Kidney epithelial cell (primary cell): ENCODE results near the gene AKAP7. TPM values are rescaled to one million over a fixed set of nuclear protein-coding genes. Genes with fewer than 3 reads are reported as not detected.

Experiments
- DNase-seq: peaks from one replicate; pipeline ENCODE4 v3.0.0-alpha.2; 2010; ENCODE audit warnings: low read depth
- H3K27me3 ChIP-seq: 2 replicates; pipeline ENCODE4 v1.6.0; 2011; ENCODE audit warnings: low read length; ENCODE audit not compliant: control insufficient read depth, insufficient read depth
- H3K36me3 ChIP-seq: 2 replicates; pipeline ENCODE4 v1.5.1; 2011; ENCODE audit warnings: low read length; ENCODE audit not compliant: control insufficient read depth, insufficient read depth
- H3K4me3 ChIP-seq: 2 replicates; pipeline ENCODE4 v1.5.1; 2011; ENCODE audit warnings: low read depth, mild to moderate bottlenecking, control low read depth, low read length
- CTCF ChIP-seq: IDR thresholded peaks from 2 replicates; pipeline ENCODE4 v1.5.1; 2011; ENCODE audit warnings: mild to moderate bottlenecking, moderate library complexity, low read length, control low read depth, inconsistent platforms; ENCODE audit not compliant: insufficient read depth, poor library complexity, severe bottlenecking
- total RNA-seq: library from RNA; depleted of rRNA; stranded (reverse); fragments of >200 nt; gene quantifications from 2 replicates; pipeline ENCODE4 v1.2.3, GENCODE V29; 2015

AKAP7 gene
- total RNA-seq, 1 donor from 2014 or later: 4.2 TPM

- H3K36me3 ChIP-seq: no peaks in the 10 kb centered on the region
- no peaks in the 10 kb centered on the region for H3K27me3 ChIP-seq
- DNase-seq: no peak
- TF ChIP-seq CTCF: no peak
- H3K4me3 ChIP-seq: no peak overlapping the region
Measured at GRCh38 chr6:131270534-131270933, 135.3 kb downstream of the AKAP7 start.

DNA sequence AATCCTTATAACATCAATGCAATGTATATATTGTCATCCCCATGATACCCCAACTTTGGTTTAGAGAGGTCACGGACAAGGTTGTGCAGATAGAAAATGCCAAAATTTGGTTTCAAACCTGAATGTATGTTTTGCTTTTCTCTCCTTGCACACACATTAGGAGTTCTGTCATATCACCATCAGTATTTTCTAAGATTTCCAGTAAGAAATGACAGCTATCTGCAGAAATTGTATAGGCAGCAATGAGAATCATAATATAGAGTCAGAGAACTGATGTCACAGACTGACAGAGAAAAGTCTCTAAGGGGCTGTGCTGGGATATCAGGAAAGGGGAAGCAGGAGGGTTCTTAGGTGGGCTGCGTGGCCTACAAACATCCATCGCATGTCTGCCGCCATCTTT lies 140.0 kb downstream of the AKAP7 start:
- Histone ChIP-seq H3K4me3 (no peak overlapping the region), H3K36me3 (no peaks in the 10 kb centered on the region), H3K27me3 (no peaks in the 10 kb centered on the region)
- DNase-seq: no peak
- no peak for TF ChIP-seq CTCF

- Histone ChIP-seq H3K36me3 (no peaks in the 10 kb centered on the region), H3K4me3 (no peak overlapping the region), H3K27me3 (no peaks in the 10 kb centered on the region)
- no peak for TF ChIP-seq CTCF
- no peak for DNase-seq
Measured at GRCh38 chr6:131277591-131277990, 142.3 kb downstream of the AKAP7 start.

GRCh38 chr6:131281471-131282270 lies 146.4 kb downstream of the AKAP7 start:
- no peaks in the 10 kb centered on the region for H3K36me3 ChIP-seq
- H3K4me3 ChIP-seq: no peak overlapping the region
- no peaks in the 10 kb centered on the region for H3K27me3 ChIP-seq
- no peak for TF ChIP-seq CTCF
- no peak for DNase-seq

GRCh38 chr6:131282365-131282764 lies 147.1 kb downstream of the AKAP7 start:
- Histone ChIP-seq H3K4me3 (no peak overlapping the region), H3K27me3 (no peaks in the 10 kb centered on the region), H3K36me3 (no peaks in the 10 kb centered on the region)
- no peak for DNase-seq
- no peak for TF ChIP-seq CTCF
